ENCODE data around the gene RRAD.

Gene RRAD

DNA sequence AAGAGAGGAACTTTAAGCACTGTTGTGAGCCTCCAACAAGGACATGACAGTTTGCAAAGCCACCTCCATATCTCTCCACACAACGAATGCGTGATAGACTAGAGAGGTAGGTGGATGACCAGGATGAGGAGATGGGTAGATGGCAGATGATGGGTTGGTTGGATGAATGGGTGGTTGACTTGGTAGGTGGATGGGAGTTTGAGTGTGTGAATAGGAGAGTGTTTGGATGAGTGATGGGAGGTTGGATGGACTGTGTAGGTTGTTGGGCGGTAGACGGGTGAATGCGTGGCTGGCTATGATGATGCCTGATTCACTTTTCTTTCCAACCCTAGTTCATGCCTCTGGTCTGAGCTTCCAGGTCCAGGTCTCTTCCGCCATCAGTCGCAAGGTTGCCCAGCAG, 10.8 kb downstream of the RRAD start:
- H3K79me2 ChIP-seq (ENCODE audit: control insufficient read depth, insufficient read depth, low read length, unreplicated experiment): no peaks in the 10 kb centered on the region
- no peak overlapping the region for H3K4me3 ChIP-seq (ENCODE audit: low read depth, low read length)
- H2AFZ ChIP-seq (ENCODE audit: low read length, unreplicated experiment): no peak overlapping the region
- peaks cover 5% of the 10 kb centered on the region for H3K4me1 ChIP-seq (ENCODE audit: control insufficient read depth, insufficient read depth, low read length, unreplicated experiment)
- no peaks in the 10 kb centered on the region for H3K36me3 ChIP-seq (ENCODE audit: insufficient read depth, low read length)
- H3K27ac ChIP-seq (ENCODE audit: low read depth, low read length): no peak overlapping the region
- peaks cover 4% of the 10 kb centered on the region; the same call in 1 of the 2 replicates for H3K27me3 ChIP-seq (ENCODE audit: insufficient read depth, low read length)

DNA sequence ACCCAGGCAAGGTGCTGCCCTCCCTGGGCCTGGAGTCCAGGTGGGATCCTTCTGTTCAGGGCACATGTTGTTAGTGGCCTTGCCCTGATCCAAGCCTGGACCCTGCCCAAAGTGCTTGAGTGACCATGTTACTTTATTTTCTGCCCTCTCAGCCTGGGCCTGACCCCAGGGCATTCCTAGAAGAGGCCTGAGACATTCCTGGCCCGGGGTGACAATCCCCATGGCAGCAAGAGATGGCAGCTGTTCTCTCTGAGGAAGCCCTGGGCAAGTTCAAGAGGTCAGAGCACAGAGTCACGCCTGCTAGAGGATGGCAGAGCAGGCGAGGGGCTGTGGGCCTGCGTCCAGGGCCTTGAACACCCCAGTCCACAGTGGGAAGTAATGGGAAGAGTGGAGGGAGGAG, 11.6 kb downstream of the RRAD start:
- no peak overlapping the region for H3K4me3 ChIP-seq (ENCODE audit: low read depth, low read length)
- H3K27me3 ChIP-seq (ENCODE audit: insufficient read depth, low read length): no peaks in the 10 kb centered on the region
- H3K4me1 ChIP-seq (ENCODE audit: control insufficient read depth, insufficient read depth, low read length, unreplicated experiment): peaks cover 5% of the 10 kb centered on the region
- no peaks in the 10 kb centered on the region for H3K79me2 ChIP-seq (ENCODE audit: control insufficient read depth, insufficient read depth, low read length, unreplicated experiment)
- no peak overlapping the region for H3K27ac ChIP-seq (ENCODE audit: low read depth, low read length)
- no peak overlapping the region for H2AFZ ChIP-seq (ENCODE audit: low read length, unreplicated experiment)
- H3K36me3 ChIP-seq (ENCODE audit: insufficient read depth, low read length): no peaks in the 10 kb centered on the region

- Histone ChIP-seq H3K27me3 (ENCODE audit: insufficient read depth, low read length) (no peaks in the 10 kb centered on the region), H3K79me2 (ENCODE audit: control insufficient read depth, insufficient read depth, low read length, unreplicated experiment) (no peaks in the 10 kb centered on the region)
Observed at GRCh38 chr16:66913081-66913480, 12.3 kb downstream of the RRAD start.

GRCh38 chr16:66911801-66912200, 13.5 kb downstream of the RRAD start:
- Histone ChIP-seq H2AFZ (ENCODE audit: low read length, unreplicated experiment) (no peak overlapping the region), H3K36me3 (ENCODE audit: insufficient read depth, low read length) (no peaks in the 10 kb centered on the region), H3K4me1 (ENCODE audit: control insufficient read depth, insufficient read depth, low read length, unreplicated experiment) (peaks cover 5% of the 10 kb centered on the region), H3K4me3 (ENCODE audit: low read depth, low read length) (no peak overlapping the region), H3K79me2 (ENCODE audit: control insufficient read depth, insufficient read depth, low read length, unreplicated experiment) (no peaks in the 10 kb centered on the region), H3K27me3 (ENCODE audit: insufficient read depth, low read length) (no peaks in the 10 kb centered on the region), H3K27ac (ENCODE audit: low read depth, low read length) (no peak overlapping the region)

More at GRCh38 chr16:66913081-66913480, 12.3 kb downstream of the RRAD start:
- Histone ChIP-seq H3K36me3 (ENCODE audit: insufficient read depth, low read length) (no peaks in the 10 kb centered on the region), H3K4me3 (ENCODE audit: low read depth, low read length) (no peak overlapping the region), H2AFZ (ENCODE audit: low read length, unreplicated experiment) (no peak overlapping the region), H3K27ac (ENCODE audit: low read depth, low read length) (no peak overlapping the region), H3K4me1 (ENCODE audit: control insufficient read depth, insufficient read depth, low read length, unreplicated experiment) (peaks cover 5% of the 10 kb centered on the region)

- Histone ChIP-seq H3K4me3 (ENCODE audit: low read depth, low read length) (no peak overlapping the region), H3K27me3 (ENCODE audit: insufficient read depth, low read length) (no peaks in the 10 kb centered on the region), H3K4me1 (ENCODE audit: control insufficient read depth, insufficient read depth, low read length, unreplicated experiment) (peaks cover 5% of the 10 kb centered on the region), H2AFZ (ENCODE audit: low read length, unreplicated experiment) (no peak overlapping the region), H3K36me3 (ENCODE audit: insufficient read depth, low read length) (no peaks in the 10 kb centered on the region), H3K79me2 (ENCODE audit: control insufficient read depth, insufficient read depth, low read length, unreplicated experiment) (no peaks in the 10 kb centered on the region), H3K27ac (ENCODE audit: low read depth, low read length) (no peak overlapping the region)
Observed at GRCh38 chr16:66911112-66911511, 14.2 kb downstream of the RRAD start.

- no peak overlapping the region for H3K27ac ChIP-seq (ENCODE audit: low read depth, low read length)
- H2AFZ ChIP-seq (ENCODE audit: low read length, unreplicated experiment): no peak overlapping the region
- H3K79me2 ChIP-seq (ENCODE audit: control insufficient read depth, insufficient read depth, low read length, unreplicated experiment): no peaks in the 10 kb centered on the region
- no peaks in the 10 kb centered on the region for H3K27me3 ChIP-seq (ENCODE audit: insufficient read depth, low read length)
- H3K4me1 ChIP-seq (ENCODE audit: control insufficient read depth, insufficient read depth, low read length, unreplicated experiment): peaks cover 5% of the 10 kb centered on the region
- H3K36me3 ChIP-seq (ENCODE audit: insufficient read depth, low read length): no peaks in the 10 kb centered on the region
- H3K4me3 ChIP-seq (ENCODE audit: low read depth, low read length): no peak overlapping the region
Observed at GRCh38 chr16:66910175-66910940, 15.0 kb downstream of the RRAD start.

GRCh38 chr16:66908762-66909559, 16.4 kb downstream of the RRAD start:
- Histone ChIP-seq H3K27ac (ENCODE audit: low read depth, low read length) (no peak overlapping the region), H3K36me3 (ENCODE audit: insufficient read depth, low read length) (no peaks in the 10 kb centered on the region), H3K4me1 (ENCODE audit: control insufficient read depth, insufficient read depth, low read length, unreplicated experiment) (peaks cover 5% of the 10 kb centered on the region), H3K27me3 (ENCODE audit: insufficient read depth, low read length) (no peaks in the 10 kb centered on the region), H3K79me2 (ENCODE audit: control insufficient read depth, insufficient read depth, low read length, unreplicated experiment) (no peaks in the 10 kb centered on the region), H2AFZ (ENCODE audit: low read length, unreplicated experiment) (no peak overlapping the region), H3K4me3 (ENCODE audit: low read depth, low read length) (no peak overlapping the region)

GRCh38 chr16:66908116-66908515, 17.2 kb downstream of the RRAD start:
- H3K27me3 ChIP-seq (ENCODE audit: insufficient read depth, low read length): no peaks in the 10 kb centered on the region

DNA sequence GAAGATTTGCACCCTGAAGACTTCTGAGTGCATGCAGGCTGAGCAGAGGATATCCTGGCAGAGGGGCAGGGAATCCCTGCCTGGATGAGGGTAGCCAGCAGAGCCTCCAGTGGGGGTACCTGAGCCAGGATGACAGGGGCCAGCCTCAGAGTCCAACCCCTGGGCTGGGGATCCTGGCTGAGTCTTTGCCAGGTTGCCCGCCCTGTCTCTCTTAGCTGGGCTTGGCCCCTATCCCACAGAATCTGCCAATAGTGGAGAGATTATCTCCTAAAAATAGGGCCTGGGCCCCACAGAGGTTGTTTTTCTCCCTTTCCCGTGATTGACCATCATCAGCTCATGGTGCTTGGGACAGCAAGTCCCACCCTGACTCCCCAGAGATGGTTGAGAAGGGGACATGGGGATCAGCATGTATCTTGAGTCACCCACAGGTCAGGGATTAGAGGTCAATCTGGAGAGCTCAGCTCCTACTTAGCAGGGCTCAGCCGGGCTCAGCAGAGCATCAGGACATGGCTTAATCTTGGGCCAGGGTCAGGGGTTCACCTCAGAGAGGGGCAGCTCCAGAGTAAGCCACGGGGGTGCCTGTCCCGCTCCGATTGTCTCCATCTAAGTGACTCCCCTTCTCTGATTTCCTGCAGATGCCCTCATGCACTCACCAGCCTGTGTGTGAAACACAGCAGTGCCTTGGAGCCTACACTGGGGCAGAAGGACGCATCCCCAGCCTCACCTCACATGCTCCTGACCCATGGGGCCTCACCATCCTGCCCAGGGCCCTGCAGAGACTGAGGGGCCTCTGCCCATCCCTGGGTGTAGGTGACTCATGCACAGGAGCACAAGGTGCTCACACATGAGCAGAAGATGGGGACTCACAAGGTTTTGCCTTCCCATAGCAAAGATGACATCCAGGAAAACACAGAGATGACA, 18.2 kb downstream of the RRAD start:
- H3K4me1 ChIP-seq (ENCODE audit: control insufficient read depth, insufficient read depth, low read length, unreplicated experiment): peaks cover 5% of the 10 kb centered on the region
- H3K27ac ChIP-seq (ENCODE audit: low read depth, low read length): no peak overlapping the region
- H2AFZ ChIP-seq (ENCODE audit: low read length, unreplicated experiment): no peak overlapping the region
- no peaks in the 10 kb centered on the region for H3K27me3 ChIP-seq (ENCODE audit: insufficient read depth, low read length)
- no peaks in the 10 kb centered on the region for H3K36me3 ChIP-seq (ENCODE audit: insufficient read depth, low read length)
- no peaks in the 10 kb centered on the region for H3K79me2 ChIP-seq (ENCODE audit: control insufficient read depth, insufficient read depth, low read length, unreplicated experiment)
- H3K4me3 ChIP-seq (ENCODE audit: low read depth, low read length): no peak overlapping the region

More at GRCh38 chr16:66908116-66908515, 17.2 kb downstream of the RRAD start:
- Histone ChIP-seq H3K79me2 (ENCODE audit: control insufficient read depth, insufficient read depth, low read length, unreplicated experiment) (no peaks in the 10 kb centered on the region), H2AFZ (ENCODE audit: low read length, unreplicated experiment) (no peak overlapping the region), H3K27ac (ENCODE audit: low read depth, low read length) (no peak overlapping the region), H3K36me3 (ENCODE audit: insufficient read depth, low read length) (no peaks in the 10 kb centered on the region), H3K4me3 (ENCODE audit: low read depth, low read length) (no peak overlapping the region), H3K4me1 (ENCODE audit: control insufficient read depth, insufficient read depth, low read length, unreplicated experiment) (peaks cover 5% of the 10 kb centered on the region)

Data from ACC112 (cell line).